Neural cell (in vitro differentiated cells): ENCODE measurements around the gene THTPA. TPM values are rescaled to one million over a fixed set of nuclear protein-coding genes. Genes with fewer than 3 reads are reported as not detected.

Experiments
- H2AFZ ChIP-seq: fragments of 200-600, 300-800 bp; sonication (generic), shearing (Covaris generic); 2 replicates; pipeline ENCODE4 v1.6.0; 2014; ENCODE audit warnings: low read depth, mild to moderate bottlenecking, antibody characterized with exemption, low read length, moderate library complexity
- H3F3A ChIP-seq: fragments of 200-600 bp; shearing (Covaris generic); 2 replicates; pipeline ENCODE4 v1.6.1; 2016; ENCODE audit warnings: mild to moderate bottlenecking, moderate library complexity, mixed read lengths, antibody characterized with exemption, low read length; ENCODE audit not compliant: insufficient read depth, poor library complexity, severe bottlenecking
- H3K27ac ChIP-seq: fragments of 200-600, 300-800 bp; sonication (generic), shearing (Covaris generic); 2 replicates; pipeline ENCODE4 v1.5.1; 2014; ENCODE audit warnings: mild to moderate bottlenecking, low read length, moderate library complexity
- H3K27me3 ChIP-seq: fragments of 300-800, 200-600 bp; sonication (generic), shearing (Covaris generic); 2 replicates; pipeline ENCODE4 v1.6.0; 2014; ENCODE audit warnings: mild to moderate bottlenecking, low read depth, low read length, moderate library complexity; ENCODE audit not compliant: insufficient read depth
- H3K36me3 ChIP-seq: fragments of 300-800, 200-600 bp; sonication (generic), shearing (Covaris generic); 2 replicates; pipeline ENCODE4 v1.5.1; 2014; ENCODE audit warnings: mild to moderate bottlenecking, antibody characterized with exemption, low read length, moderate library complexity; ENCODE audit not compliant: insufficient read depth
- H3K4me2 ChIP-seq: fragments of 300-800, 200-600 bp; sonication (generic), shearing (Covaris generic); 2 replicates; pipeline ENCODE4 v1.6.0; 2014; ENCODE audit warnings: mild to moderate bottlenecking, low read length
- H3K4me3 ChIP-seq: fragments of 300-800, 200-600 bp; sonication (generic), shearing (Covaris generic); 2 replicates; pipeline ENCODE4 v1.5.1; 2014; ENCODE audit warnings: mild to moderate bottlenecking, low read length, moderate library complexity
- H3K79me2 ChIP-seq: fragments of 200-600 bp; shearing (Covaris generic); replicated peaks from 2 replicates; pipeline ENCODE4 v1.6.0; 2014; ENCODE audit warnings: mild to moderate bottlenecking, low read length, moderate library complexity; ENCODE audit not compliant: insufficient read depth
- H3K9ac ChIP-seq: fragments of 300-800, 200-600 bp; sonication (generic), shearing (Covaris generic); 2 replicates; pipeline ENCODE4 v1.6.1; 2016; ENCODE audit warnings: mild to moderate bottlenecking, low read length, mixed read lengths
- H3K9me2 ChIP-seq: fragments of 200-600 bp; shearing (Covaris generic); 2 replicates; pipeline ENCODE4 v1.6.1; 2016; ENCODE audit warnings: mild to moderate bottlenecking, low read length, mixed read lengths; ENCODE audit not compliant: insufficient read depth
- H3K9me3 ChIP-seq: fragments of 200-600, 300-800 bp; sonication (generic), shearing (Covaris generic); 2 replicates; pipeline ENCODE4 v1.6.1; 2016; ENCODE audit warnings: mild to moderate bottlenecking, mixed run types, low read length, moderate library complexity, mixed read lengths
- H4K20me1 ChIP-seq: fragments of 200-600 bp; shearing (Covaris generic); 2 replicates; pipeline ENCODE4 v1.6.1; 2016; ENCODE audit warnings: mild to moderate bottlenecking, mixed run types; ENCODE audit not compliant: insufficient read depth
- CTCF ChIP-seq: fragments of 450-650 bp; IDR thresholded peaks from 2 replicates; pipeline ENCODE4 v1.5.1; 2014; ENCODE audit warnings: antibody characterized with exemption, mild to moderate bottlenecking, moderate library complexity; ENCODE audit not compliant: poor library complexity, severe bottlenecking
- EP300 ChIP-seq: fragments of 450-650 bp; conservative IDR thresholded peaks from 2 replicates; pipeline ENCODE4 v1.6.1; 2014; ENCODE audit warnings: antibody characterized with exemption, mild to moderate bottlenecking, moderate library complexity; ENCODE audit not compliant: poor library complexity, severe bottlenecking
- EZH2 ChIP-seq: fragments of 200-600, 300-800 bp; shearing (Covaris generic), sonication (generic); IDR thresholded peaks from 2 replicates; pipeline ENCODE4 v1.6.1; 2014; ENCODE audit warnings: antibody characterized with exemption, low read length, borderline replicate concordance, mild to moderate bottlenecking; ENCODE audit not compliant: insufficient read depth, poor library complexity, severe bottlenecking
- POLR2AphosphoS5 ChIP-seq: IDR thresholded peaks from 2 replicates; pipeline ENCODE4 v1.6.1; 2012
- REST ChIP-seq: IDR thresholded peaks from 2 replicates; pipeline ENCODE4 v1.6.1; 2012; ENCODE audit warnings: borderline replicate concordance
- SMC3 ChIP-seq: fragments of 450-650 bp; conservative IDR thresholded peaks from 2 replicates; pipeline ENCODE4 v1.6.1; 2014; ENCODE audit warnings: antibody characterized with exemption, mild to moderate bottlenecking, moderate library complexity; ENCODE audit not compliant: poor library complexity
- TAF1 ChIP-seq: IDR thresholded peaks from 2 replicates; pipeline ENCODE4 v1.6.1; 2012; ENCODE audit warnings: low read depth
- polyA plus RNA-seq: library from polyadenylated mRNA; depleted of rRNA; stranded (reverse); fragments of >200 nt; gene quantifications from 2 replicates; pipeline ENCODE4 v1.2.3, GENCODE V29; 2014

THTPA gene
- polyA plus RNA-seq, 1 donor from 2014 or later = 51.3 TPM

- Histone ChIP-seq H3K9ac (no peak overlapping the region), H3F3A (no peaks in the 10 kb centered on the region), H3K36me3 (no peaks in the 10 kb centered on the region), H3K79me2 (no peaks in the 10 kb centered on the region), H3K4me3 (no peak overlapping the region), H3K9me3 (no peaks in the 10 kb centered on the region), H3K27ac (no peak overlapping the region), H4K20me1 (no peaks in the 10 kb centered on the region), H3K4me2 (no peak overlapping the region), H2AFZ (no peak overlapping the region), H3K9me2 (no peaks in the 10 kb centered on the region), H3K27me3 (no peaks in the 10 kb centered on the region)
- peak; percentile 6 for TF ChIP-seq POLR2AphosphoS5
- no peak for TF ChIP-seq EP300
- no peak for TF ChIP-seq EZH2
- TF ChIP-seq TAF1 = no peak
Measured at GRCh38 chr14:23565626-23566025, 9.6 kb downstream of the THTPA start.

GRCh38 chr14:23566112-23566777 is 10.2 kb downstream of the THTPA start:
- H3K27ac ChIP-seq = peak overlapping the region; percentile 86
- TF ChIP-seq SMC3 = no peak
- peak; percentile 6 for TF ChIP-seq POLR2AphosphoS5
- no peaks in the 10 kb centered on the region for H3K36me3 ChIP-seq
- H3F3A ChIP-seq = no peaks in the 10 kb centered on the region
- no peaks in the 10 kb centered on the region for H4K20me1 ChIP-seq
- H3K27me3 ChIP-seq = no peaks in the 10 kb centered on the region
- no peak overlapping the region for H2AFZ ChIP-seq
- H3K9ac ChIP-seq = peak overlapping the region; percentile 88
- peak overlapping the region; percentile 73 for H3K4me3 ChIP-seq
- H3K4me2 ChIP-seq = peak overlapping the region; percentile 68
- no peaks in the 10 kb centered on the region for H3K9me2 ChIP-seq
- H3K9me3 ChIP-seq = no peaks in the 10 kb centered on the region
- H3K79me2 ChIP-seq = no peaks in the 10 kb centered on the region

GRCh38 chr14:23566778-23567185 is 10.7 kb downstream of the THTPA start:
- Histone ChIP-seq H3F3A (no peaks in the 10 kb centered on the region), H3K79me2 (no peaks in the 10 kb centered on the region), H3K9me3 (no peaks in the 10 kb centered on the region), H3K4me3 (peak overlapping the region; percentile 73), H3K27me3 (no peaks in the 10 kb centered on the region), H3K27ac (peak overlapping the region; percentile 86), H3K9ac (peak overlapping the region; percentile 88), H3K36me3 (no peaks in the 10 kb centered on the region), H2AFZ (no peak overlapping the region), H3K4me2 (peak overlapping the region; percentile 68), H3K9me2 (no peaks in the 10 kb centered on the region), H4K20me1 (no peaks in the 10 kb centered on the region)
- TF ChIP-seq EZH2 = no peak
- TF ChIP-seq POLR2AphosphoS5 = no peak
- TF ChIP-seq CTCF = peak; percentile 18
- no peak for TF ChIP-seq REST
